MCF 10A (cell line): Measurements from ENCODE around the gene TMCO5A. TPM values are rescaled to one million over a fixed set of nuclear protein-coding genes. Genes with fewer than 3 reads are reported as not detected.

Experiments
- BruUV-seq: library from RNA; stranded (reverse); fragments of 400-500 nt; replicated peaks from 2 replicates; lab custom pipeline; 2021; lab: Mats Ljungman, UMichigan
- CTCF ChIA-PET: fragments of 300-600 bp; sonication (Branson Sonifier 250); formaldehyde crosslinking; extraction: SDS; loops from one replicate; lab custom pipeline; 2021; ENCODE audit warnings: antibody characterized with exemption, inconsistent platforms; lab: Yijun Ruan, JAX
- POLR2A ChIA-PET: fragments of 300-600, 350-650 bp; sonication (Branson Sonifier 250); formaldehyde crosslinking; extraction: SDS; loops from one replicate; lab custom pipeline; 2020; ENCODE audit warnings: antibody characterized with exemption, inconsistent platforms; lab: Yijun Ruan, JAX
- DNase-seq: peaks from one replicate; pipeline ENCODE4 v3.0.0-alpha.2; 2018; ENCODE audit not compliant: unreplicated experiment
- H3K27ac Mint-ChIP-seq: one replicate; pipeline ENCODE4 v1.8.0; 2022; ENCODE audit warnings: mild to moderate bottlenecking, low read depth, mixed read lengths; ENCODE audit not compliant: unreplicated experiment
- H3K27me3 Mint-ChIP-seq: one replicate; pipeline ENCODE4 v1.8.0; 2022; ENCODE audit warnings: mixed read lengths; ENCODE audit not compliant: insufficient read depth, unreplicated experiment
- H3K36me3 Mint-ChIP-seq: one replicate; pipeline ENCODE4 v1.8.0; 2022; ENCODE audit warnings: mild to moderate bottlenecking, moderate library complexity, mixed read lengths; ENCODE audit not compliant: insufficient read depth, unreplicated experiment
- H3K4me1 Mint-ChIP-seq: one replicate; pipeline ENCODE4 v1.8.0; 2022; ENCODE audit warnings: mixed read lengths; ENCODE audit not compliant: insufficient read depth, unreplicated experiment
- H3K4me3 Mint-ChIP-seq: one replicate; pipeline ENCODE4 v1.8.0; 2022; ENCODE audit warnings: mild to moderate bottlenecking, moderate library complexity, mixed read lengths; ENCODE audit not compliant: unreplicated experiment
- H3K9me3 Mint-ChIP-seq: one replicate; pipeline ENCODE4 v1.8.0; 2022; ENCODE audit warnings: mixed read lengths; ENCODE audit not compliant: unreplicated experiment
- intact Hi-C: fragments of 100-400 bp; cut with micrococcal nuclease; formaldehyde crosslinking; loops from 2 replicates; pipeline ENCODE4 v1.14.1; 2022
- total RNA-seq: library from RNA; stranded (reverse); gene quantifications from 2 replicates; pipeline ENCODE4 v1.2.3, GENCODE V29; 2022
- TF ChIP-seq, protein P1 (sequence below): fragments of 200-600 bp; IDR thresholded peaks from one replicate; pipeline ENCODE4 v1.8.0; 2022; ENCODE audit warnings: antibody characterized with exemption, mild to moderate bottlenecking; ENCODE audit not compliant: unreplicated experiment

TMCO5A gene
- total RNA-seq, 1 experiment from 2014 or later: not detected

DNA sequence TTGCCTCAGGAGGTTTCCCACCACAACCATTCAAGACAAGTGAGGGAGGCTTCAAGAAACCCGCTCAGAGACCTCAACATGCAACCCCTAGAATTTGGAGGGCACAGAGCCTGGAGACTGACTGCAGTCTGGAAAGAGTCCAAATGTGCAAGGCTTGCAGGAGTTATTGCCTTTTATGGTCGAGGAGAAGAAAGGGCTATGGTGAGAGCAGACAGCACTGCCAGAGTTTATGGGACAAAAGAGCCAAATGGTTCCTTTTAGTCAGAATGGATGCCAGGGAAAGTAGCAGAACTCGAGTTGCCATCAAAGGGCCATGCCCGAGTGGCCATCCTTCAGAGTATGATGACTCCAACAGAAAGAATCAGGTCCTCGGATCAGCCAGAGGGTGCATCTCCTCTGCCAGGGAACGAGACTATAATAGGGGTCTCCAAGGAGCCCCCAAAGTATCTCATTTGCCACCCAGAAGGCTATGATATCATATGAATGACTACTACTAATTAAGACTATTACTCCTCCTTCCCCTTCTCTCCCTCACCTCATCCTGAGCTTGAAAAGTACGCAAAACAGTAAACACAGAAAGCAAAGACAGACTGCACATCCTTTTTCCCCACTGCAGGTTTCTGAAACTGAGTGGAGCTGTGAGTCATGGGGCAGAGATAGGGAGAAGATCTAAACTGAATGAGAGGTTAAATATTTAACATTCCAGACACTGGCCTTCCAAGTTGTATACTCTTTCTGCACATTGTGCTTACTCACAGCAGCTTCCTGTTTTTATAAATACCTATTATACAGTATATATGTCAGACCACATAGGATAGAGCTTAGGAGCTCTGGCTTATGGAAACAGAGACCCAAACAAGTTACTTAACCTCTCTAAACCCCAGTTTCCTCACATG lies 33.9 kb upstream of the TMCO5A start:
- TF ChIP-seq, protein P1, sequence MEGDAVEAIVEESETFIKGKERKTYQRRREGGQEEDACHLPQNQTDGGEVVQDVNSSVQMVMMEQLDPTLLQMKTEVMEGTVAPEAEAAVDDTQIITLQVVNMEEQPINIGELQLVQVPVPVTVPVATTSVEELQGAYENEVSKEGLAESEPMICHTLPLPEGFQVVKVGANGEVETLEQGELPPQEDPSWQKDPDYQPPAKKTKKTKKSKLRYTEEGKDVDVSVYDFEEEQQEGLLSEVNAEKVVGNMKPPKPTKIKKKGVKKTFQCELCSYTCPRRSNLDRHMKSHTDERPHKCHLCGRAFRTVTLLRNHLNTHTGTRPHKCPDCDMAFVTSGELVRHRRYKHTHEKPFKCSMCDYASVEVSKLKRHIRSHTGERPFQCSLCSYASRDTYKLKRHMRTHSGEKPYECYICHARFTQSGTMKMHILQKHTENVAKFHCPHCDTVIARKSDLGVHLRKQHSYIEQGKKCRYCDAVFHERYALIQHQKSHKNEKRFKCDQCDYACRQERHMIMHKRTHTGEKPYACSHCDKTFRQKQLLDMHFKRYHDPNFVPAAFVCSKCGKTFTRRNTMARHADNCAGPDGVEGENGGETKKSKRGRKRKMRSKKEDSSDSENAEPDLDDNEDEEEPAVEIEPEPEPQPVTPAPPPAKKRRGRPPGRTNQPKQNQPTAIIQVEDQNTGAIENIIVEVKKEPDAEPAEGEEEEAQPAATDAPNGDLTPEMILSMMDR: no peak
- no peaks in the 10 kb centered on the region for H3K36me3 Mint-ChIP-seq
- H3K9me3 Mint-ChIP-seq: no peaks in the 10 kb centered on the region
- POLR2A ChIA-PET: interaction anchor here (0.7 kb wide), 1 partner anchor 552 kb away, joined by 3 read pairs; no protein-coding TSS in a partner anchor
- H3K4me3 Mint-ChIP-seq: no peak overlapping the region
- H3K27me3 Mint-ChIP-seq: peaks cover 18% of the 10 kb centered on the region
- intact Hi-C loops: no loop called here
- peaks cover 8% of the 10 kb centered on the region for H3K4me1 Mint-ChIP-seq
- no peak overlapping the region for H3K27ac Mint-ChIP-seq
- peak; percentile 29 for DNase-seq
- CTCF ChIA-PET: interaction anchor here (0.5 to 2.9 kb wide), 3 partner anchors 9 to 58 kb away, joined by 3 to 18 read pairs (median 14); no protein-coding TSS in a partner anchor
- no TSS peak for BruUV-seq

DNA sequence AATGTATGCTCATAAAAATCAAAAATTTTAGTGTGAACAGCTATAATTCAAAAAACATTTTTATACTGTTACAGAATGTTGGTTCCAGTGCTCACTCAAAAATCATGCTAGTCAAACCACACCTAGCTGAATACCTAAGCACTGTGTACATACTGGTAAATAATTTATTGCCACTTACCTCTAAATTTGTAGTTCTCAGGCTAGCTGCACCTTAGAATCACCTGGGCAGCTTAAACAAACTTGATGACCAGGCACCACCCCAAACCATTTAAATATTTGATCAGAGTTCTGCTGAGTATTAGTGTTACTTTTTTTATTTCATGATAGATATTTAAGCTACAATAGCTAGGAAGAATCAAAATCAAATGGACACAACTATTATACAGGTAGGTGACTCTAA lies 32.3 kb upstream of the TMCO5A start:
- Mint-ChIP-seq H3K9me3 (no peaks in the 10 kb centered on the region), H3K27me3 (peaks cover 2% of the 10 kb centered on the region), H3K27ac (no peak overlapping the region), H3K4me3 (no peak overlapping the region), H3K36me3 (no peaks in the 10 kb centered on the region), H3K4me1 (peaks cover 8% of the 10 kb centered on the region)
- TF ChIP-seq, protein P1: no peak
- ChIA-PET CTCF (interaction anchor here (0.6 to 2.9 kb wide), 6 partner anchors 10 to 1175 kb away, joined by 3 to 18 read pairs (median 3); no protein-coding TSS in a partner anchor), POLR2A (no interaction called here)
- BruUV-seq: no TSS peak
- intact Hi-C loops: no loop called here
- DNase-seq: no peak

DNA sequence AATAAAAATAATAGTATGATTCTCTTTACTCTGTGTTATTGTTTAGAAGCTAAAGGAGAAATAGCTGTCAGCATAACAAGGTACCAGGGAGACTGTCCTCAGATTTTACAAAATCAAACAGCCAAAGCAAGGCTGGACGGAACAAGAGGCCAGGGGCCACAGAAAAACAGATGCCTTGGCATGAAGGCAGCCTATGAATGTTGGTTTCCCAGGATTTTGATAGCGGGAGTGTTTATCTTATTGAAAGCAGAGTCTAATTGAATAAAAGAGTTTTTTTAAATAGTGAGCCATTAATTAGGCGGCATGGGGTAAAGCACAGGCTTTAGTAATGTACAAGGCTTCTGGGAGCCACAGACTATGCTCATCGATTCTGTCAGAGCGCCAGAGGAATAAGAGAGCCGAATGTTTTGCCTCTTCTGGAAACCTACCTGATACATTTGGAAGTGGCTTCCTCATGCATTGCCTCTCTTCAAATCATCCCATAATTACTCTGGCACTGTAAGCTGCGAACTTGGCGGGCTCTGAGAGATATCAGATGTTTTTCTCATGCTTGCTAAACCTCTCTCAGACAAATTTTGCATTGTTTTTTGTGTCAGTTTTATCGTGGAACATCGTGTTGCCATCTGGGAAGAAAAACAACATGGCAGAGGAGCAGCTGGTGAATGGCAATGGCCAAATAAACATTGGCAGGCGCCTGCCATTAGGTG lies 30.4 kb upstream of the TMCO5A start:
- TF ChIP-seq, protein P1: no peak
- H3K27me3 Mint-ChIP-seq: no peaks in the 10 kb centered on the region
- no peak overlapping the region for H3K27ac Mint-ChIP-seq
- DNase-seq: no peak
- no TSS peak for BruUV-seq
- H3K4me3 Mint-ChIP-seq: no peak overlapping the region
- ChIA-PET CTCF (interaction anchor here (0.5 to 1.5 kb wide), 2 partner anchors 13 to 956 kb away, joined by 3 read pairs; no protein-coding TSS in a partner anchor), POLR2A (no interaction called here)
- no peaks in the 10 kb centered on the region for H3K36me3 Mint-ChIP-seq
- H3K4me1 Mint-ChIP-seq: peaks cover 8% of the 10 kb centered on the region
- H3K9me3 Mint-ChIP-seq: no peaks in the 10 kb centered on the region
- intact Hi-C loops: no loop called here

DNA sequence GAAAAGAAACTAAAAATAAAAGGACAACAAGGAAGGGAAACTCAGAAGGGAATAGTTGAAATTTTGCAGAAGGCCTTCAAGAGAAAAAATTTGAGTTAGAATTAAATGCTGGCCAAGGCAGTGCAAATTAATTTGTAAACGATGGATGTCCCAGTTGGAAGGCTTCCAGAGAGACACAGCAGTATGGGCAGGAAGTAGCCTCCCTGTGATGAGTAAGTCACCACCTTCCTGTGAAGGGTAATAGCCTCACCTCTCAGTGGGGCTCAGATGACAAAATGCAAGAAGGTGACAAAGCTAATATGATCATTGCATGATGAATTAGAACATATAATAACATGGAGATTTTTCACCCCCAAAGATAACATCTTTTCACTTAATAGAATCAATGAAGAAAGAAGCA lies 27.3 kb upstream of the TMCO5A start:
- Mint-ChIP-seq H3K9me3 (no peaks in the 10 kb centered on the region), H3K27me3 (peaks cover 13% of the 10 kb centered on the region), H3K27ac (no peak overlapping the region), H3K36me3 (no peaks in the 10 kb centered on the region), H3K4me3 (no peak overlapping the region), H3K4me1 (no peaks in the 10 kb centered on the region)
- ChIA-PET CTCF (interaction anchor here (0.6 to 1.8 kb wide), 4 partner anchors 15 to 27 kb away, joined by 3 to 6 read pairs (median 3); no protein-coding TSS in a partner anchor), POLR2A (no interaction called here)
- TF ChIP-seq, protein P1: no peak
- BruUV-seq: no TSS peak
- DNase-seq: peak; percentile 39
- intact Hi-C loops: no loop called here
